Measurements from ENCODE around the gene NRCAM. TPM values are rescaled to one million over a fixed set of nuclear protein-coding genes. Genes with fewer than 3 reads are reported as not detected.

The NRCAM gene
- total RNA-seq, 1 experiment from 2014 or later = not detected

- Histone ChIP-seq H2AFZ (ENCODE audit: low read length) (no peak overlapping the region), H3K9me3 (ENCODE audit: low read length) (no peaks in the 10 kb centered on the region), H4K20me1 (ENCODE audit: insufficient read depth, low read depth, low read length) (no peaks in the 10 kb centered on the region), H3K36me3 (ENCODE audit: insufficient read depth, low read length) (no peaks in the 10 kb centered on the region), H3K9ac (ENCODE audit: low read length) (no peak overlapping the region), H3K4me1 (ENCODE audit: low read length) (no peaks in the 10 kb centered on the region), H3K27me3 (ENCODE audit: low read length) (no peaks in the 10 kb centered on the region), H3K79me2 (ENCODE audit: low read length) (no peaks in the 10 kb centered on the region), H3K9me2 (replicated peaks; ENCODE audit: insufficient read depth, low read length) (no peaks in the 10 kb centered on the region), H3K27ac (ENCODE audit: low read length) (no peak overlapping the region), H3K4me3 (ENCODE audit: low read length) (no peak overlapping the region), H3K4me2 (ENCODE audit: low read depth, low read length, poor library complexity, severe bottlenecking) (no peak overlapping the region)
- no peak for DNase-seq
Measured at GRCh38 chr7:108332937-108333336, 123.3 kb downstream of the NRCAM start.

GRCh38 chr7:108331971-108332370 lies 124.3 kb downstream of the NRCAM start:
- Histone ChIP-seq H3K4me3 (ENCODE audit: low read length) (no peak overlapping the region), H3K79me2 (ENCODE audit: low read length) (no peaks in the 10 kb centered on the region), H3K36me3 (ENCODE audit: insufficient read depth, low read length) (no peaks in the 10 kb centered on the region), H3K4me1 (ENCODE audit: low read length) (no peaks in the 10 kb centered on the region), H3K27ac (ENCODE audit: low read length) (no peak overlapping the region), H3K9me2 (replicated peaks; ENCODE audit: insufficient read depth, low read length) (no peaks in the 10 kb centered on the region), H2AFZ (ENCODE audit: low read length) (no peak overlapping the region), H3K27me3 (ENCODE audit: low read length) (no peaks in the 10 kb centered on the region), H3K9me3 (ENCODE audit: low read length) (no peaks in the 10 kb centered on the region), H3K9ac (ENCODE audit: low read length) (no peak overlapping the region), H3K4me2 (ENCODE audit: low read depth, low read length, poor library complexity, severe bottlenecking) (no peak overlapping the region), H4K20me1 (ENCODE audit: insufficient read depth, low read depth, low read length) (no peaks in the 10 kb centered on the region)
- DNase-seq = no peak

GRCh38 chr7:108330227-108330626 lies 126.0 kb downstream of the NRCAM start:
- Histone ChIP-seq H3K4me1 (ENCODE audit: low read length) (no peaks in the 10 kb centered on the region), H3K9me3 (ENCODE audit: low read length) (no peaks in the 10 kb centered on the region), H3K79me2 (ENCODE audit: low read length) (no peaks in the 10 kb centered on the region), H3K9ac (ENCODE audit: low read length) (no peak overlapping the region), H3K9me2 (replicated peaks; ENCODE audit: insufficient read depth, low read length) (no peaks in the 10 kb centered on the region), H3K27me3 (ENCODE audit: low read length) (no peaks in the 10 kb centered on the region), H3K4me3 (ENCODE audit: low read length) (no peak overlapping the region), H4K20me1 (ENCODE audit: insufficient read depth, low read depth, low read length) (no peaks in the 10 kb centered on the region), H3K27ac (ENCODE audit: low read length) (no peak overlapping the region), H2AFZ (ENCODE audit: low read length) (no peak overlapping the region), H3K36me3 (ENCODE audit: insufficient read depth, low read length) (no peaks in the 10 kb centered on the region), H3K4me2 (ENCODE audit: low read depth, low read length, poor library complexity, severe bottlenecking) (no peak overlapping the region)
- no peak for DNase-seq

- Histone ChIP-seq H3K4me3 (ENCODE audit: low read length) (no peak overlapping the region), H4K20me1 (ENCODE audit: insufficient read depth, low read depth, low read length) (no peaks in the 10 kb centered on the region), H3K27me3 (ENCODE audit: low read length) (no peaks in the 10 kb centered on the region), H3K9ac (ENCODE audit: low read length) (no peak overlapping the region), H3K4me1 (ENCODE audit: low read length) (no peaks in the 10 kb centered on the region), H3K36me3 (ENCODE audit: insufficient read depth, low read length) (no peaks in the 10 kb centered on the region), H3K9me3 (ENCODE audit: low read length) (no peaks in the 10 kb centered on the region), H3K4me2 (ENCODE audit: low read depth, low read length, poor library complexity, severe bottlenecking) (no peak overlapping the region), H3K9me2 (replicated peaks; ENCODE audit: insufficient read depth, low read length) (no peaks in the 10 kb centered on the region), H3K79me2 (ENCODE audit: low read length) (no peaks in the 10 kb centered on the region), H2AFZ (ENCODE audit: low read length) (no peak overlapping the region), H3K27ac (ENCODE audit: low read length) (no peak overlapping the region)
- DNase-seq = no peak
Measured at GRCh38 chr7:108329514-108329913, 126.7 kb downstream of the NRCAM start.

GRCh38 chr7:108328174-108328651 lies 128.0 kb downstream of the NRCAM start:
- H3K79me2 ChIP-seq (ENCODE audit: low read length) = no peaks in the 10 kb centered on the region
- no peak overlapping the region for H2AFZ ChIP-seq (ENCODE audit: low read length)
- H4K20me1 ChIP-seq (ENCODE audit: insufficient read depth, low read depth, low read length) = no peaks in the 10 kb centered on the region
- no peak for DNase-seq
- no peak overlapping the region for H3K4me3 ChIP-seq (ENCODE audit: low read length)
- H3K9me3 ChIP-seq (ENCODE audit: low read length) = no peaks in the 10 kb centered on the region
- no peaks in the 10 kb centered on the region for H3K36me3 ChIP-seq (ENCODE audit: insufficient read depth, low read length)
- H3K4me1 ChIP-seq (ENCODE audit: low read length) = no peaks in the 10 kb centered on the region
- no peaks in the 10 kb centered on the region for H3K27me3 ChIP-seq (ENCODE audit: low read length)
- H3K9me2 ChIP-seq (replicated peaks; ENCODE audit: insufficient read depth, low read length) = no peaks in the 10 kb centered on the region
- H3K4me2 ChIP-seq (ENCODE audit: low read depth, low read length, poor library complexity, severe bottlenecking) = no peak overlapping the region
- no peak overlapping the region for H3K27ac ChIP-seq (ENCODE audit: low read length)
- H3K9ac ChIP-seq (ENCODE audit: low read length) = no peak overlapping the region

- Histone ChIP-seq H3K36me3 (ENCODE audit: insufficient read depth, low read length) (no peaks in the 10 kb centered on the region), H3K4me1 (ENCODE audit: low read length) (no peaks in the 10 kb centered on the region), H4K20me1 (ENCODE audit: insufficient read depth, low read depth, low read length) (no peaks in the 10 kb centered on the region), H3K27me3 (ENCODE audit: low read length) (no peaks in the 10 kb centered on the region), H2AFZ (ENCODE audit: low read length) (no peak overlapping the region), H3K9ac (ENCODE audit: low read length) (no peak overlapping the region), H3K9me3 (ENCODE audit: low read length) (no peaks in the 10 kb centered on the region), H3K27ac (ENCODE audit: low read length) (no peak overlapping the region), H3K79me2 (ENCODE audit: low read length) (no peaks in the 10 kb centered on the region), H3K9me2 (replicated peaks; ENCODE audit: insufficient read depth, low read length) (no peaks in the 10 kb centered on the region), H3K4me2 (ENCODE audit: low read depth, low read length, poor library complexity, severe bottlenecking) (no peak overlapping the region), H3K4me3 (ENCODE audit: low read length) (no peak overlapping the region)
- DNase-seq = no peak
Measured at GRCh38 chr7:108327353-108327752, 128.9 kb downstream of the NRCAM start.

GRCh38 chr7:108326938-108327337 lies 129.3 kb downstream of the NRCAM start:
- no peak overlapping the region for H3K4me3 ChIP-seq (ENCODE audit: low read length)
- no peaks in the 10 kb centered on the region for H3K4me1 ChIP-seq (ENCODE audit: low read length)
- H3K27ac ChIP-seq (ENCODE audit: low read length) = no peak overlapping the region
- H3K9ac ChIP-seq (ENCODE audit: low read length) = no peak overlapping the region
- H3K9me2 ChIP-seq (replicated peaks; ENCODE audit: insufficient read depth, low read length) = no peaks in the 10 kb centered on the region
- DNase-seq = no peak
- H2AFZ ChIP-seq (ENCODE audit: low read length) = no peak overlapping the region
- H3K36me3 ChIP-seq (ENCODE audit: insufficient read depth, low read length) = no peaks in the 10 kb centered on the region
- no peak overlapping the region for H3K4me2 ChIP-seq (ENCODE audit: low read depth, low read length, poor library complexity, severe bottlenecking)
- H3K79me2 ChIP-seq (ENCODE audit: low read length) = no peaks in the 10 kb centered on the region
- H3K27me3 ChIP-seq (ENCODE audit: low read length) = no peaks in the 10 kb centered on the region
- H3K9me3 ChIP-seq (ENCODE audit: low read length) = no peaks in the 10 kb centered on the region
- no peaks in the 10 kb centered on the region for H4K20me1 ChIP-seq (ENCODE audit: insufficient read depth, low read depth, low read length)

GRCh38 chr7:108324053-108325038 lies 131.9 kb downstream of the NRCAM start:
- H3K4me1 ChIP-seq (ENCODE audit: low read length) = no peaks in the 10 kb centered on the region
- H2AFZ ChIP-seq (ENCODE audit: low read length) = no peak overlapping the region
- no peaks in the 10 kb centered on the region for H3K79me2 ChIP-seq (ENCODE audit: low read length)
- no peak overlapping the region for H3K9ac ChIP-seq (ENCODE audit: low read length)
- H3K9me2 ChIP-seq (replicated peaks; ENCODE audit: insufficient read depth, low read length) = no peaks in the 10 kb centered on the region
- H3K4me2 ChIP-seq (ENCODE audit: low read depth, low read length, poor library complexity, severe bottlenecking) = no peak overlapping the region
- H4K20me1 ChIP-seq (ENCODE audit: insufficient read depth, low read depth, low read length) = no peaks in the 10 kb centered on the region
- H3K9me3 ChIP-seq (ENCODE audit: low read length) = no peaks in the 10 kb centered on the region
- no peak for DNase-seq
- H3K27me3 ChIP-seq (ENCODE audit: low read length) = no peaks in the 10 kb centered on the region
- no peaks in the 10 kb centered on the region for H3K36me3 ChIP-seq (ENCODE audit: insufficient read depth, low read length)
- H3K27ac ChIP-seq (ENCODE audit: low read length) = no peak overlapping the region
- H3K4me3 ChIP-seq (ENCODE audit: low read length) = no peak overlapping the region
